ENCODE results near the gene C5AR1. TPM values are rescaled to one million over a fixed set of nuclear protein-coding genes. Genes with fewer than 3 reads are reported as not detected.
"Not testable (repeated sequence)": the region's sequence is repeated elsewhere in the genome, so short reads cannot be mapped to it uniquely, and the experiment has no call there.

C5AR1 gene
- total RNA-seq, 4 donors from 2014 or later = 5.0 to 34.5 (median 12.7) TPM

- peaks cover 0 to 3% (median 0%) of the 10 kb centered on the region in 4 donors for H3K9me3 ChIP-seq
- no peak overlapping the region for H3K4me3 ChIP-seq
- H3K27ac ChIP-seq = no peak overlapping the region
- TF ChIP-seq EP300 (IDR thresholded peaks at IDR 0.05) (no peak), POLR2A (IDR thresholded peaks at IDR 0.05) (no peak), CTCF (IDR thresholded peaks at IDR 0.05) (no peak)
- 86 to 95% methylated on average over 8 to 25 of the region's 28 CpGs for WGBS, 2 donors
- H3K36me3 ChIP-seq = peaks cover 5 to 100% (median 53%) of the 10 kb centered on the region in 3 donors
- H3K4me1 ChIP-seq = no peaks in the 10 kb centered on the region
- no peaks in the 10 kb centered on the region for H3K27me3 ChIP-seq
- DNase-seq (ENCODE audit: low spot score in 2 of 2) = no peak
These were observed 48.4 kb downstream of the C5AR1 start for GRCh38 chr19:47357788-47358680.

GRCh38 chr19:47358936-47359335 is 49.3 kb downstream of the C5AR1 start:
- H3K4me3 ChIP-seq = no peak overlapping the region
- DNase-seq (ENCODE audit: low spot score in 2 of 2) = no peak
- no peak overlapping the region for H3K27ac ChIP-seq
- H3K4me1 ChIP-seq = no peaks in the 10 kb centered on the region
- H3K9me3 ChIP-seq = peaks cover 0 to 3% (median 0%) of the 10 kb centered on the region in 4 donors
- no peaks in the 10 kb centered on the region for H3K27me3 ChIP-seq
- peaks cover 2 to 100% (median 56%) of the 10 kb centered on the region in 3 donors for H3K36me3 ChIP-seq
- 89 to 95% methylated on average over 6 of the region's 6 CpGs for WGBS, 2 donors
- TF ChIP-seq POLR2A (IDR thresholded peaks at IDR 0.05) = no peak
- no peak for TF ChIP-seq CTCF (IDR thresholded peaks at IDR 0.05)
- TF ChIP-seq EP300 (IDR thresholded peaks at IDR 0.05) = no peak

DNA sequence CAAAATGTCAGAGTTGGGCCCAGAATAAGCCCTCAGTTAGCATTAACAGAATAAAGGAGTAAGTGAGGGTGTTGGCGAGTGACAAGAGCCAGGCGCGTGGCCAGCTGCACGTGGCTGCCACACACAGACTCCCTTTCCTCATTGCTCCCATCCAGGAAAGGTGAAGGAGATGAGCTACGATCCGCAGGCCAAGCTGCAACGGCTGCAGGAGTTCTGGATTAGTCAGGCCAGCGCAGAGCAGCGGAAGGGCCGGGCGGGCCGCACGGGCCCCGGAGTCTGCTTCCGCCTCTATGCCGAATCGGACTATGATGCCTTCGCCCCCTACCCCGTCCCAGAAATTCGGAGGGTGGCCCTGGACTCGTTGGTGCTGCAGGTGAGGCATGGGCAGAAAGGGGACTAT is 52.7 kb downstream of the C5AR1 start:
- DNase-seq (ENCODE audit: low spot score in 2 of 2) = no peak
- H3K4me3 ChIP-seq = no peak overlapping the region
- peaks cover 2 to 100% (median 47%) of the 10 kb centered on the region in 3 donors for H3K36me3 ChIP-seq
- no peaks in the 10 kb centered on the region for H3K4me1 ChIP-seq
- H3K9me3 ChIP-seq = peaks cover 0 to 3% (median 0%) of the 10 kb centered on the region in 4 donors
- H3K27me3 ChIP-seq = no peaks in the 10 kb centered on the region
- TF ChIP-seq POLR2A (IDR thresholded peaks at IDR 0.05) = no peak
- TF ChIP-seq CTCF (IDR thresholded peaks at IDR 0.05) = no peak
- TF ChIP-seq EP300 (IDR thresholded peaks at IDR 0.05) = no peak
- no peak overlapping the region for H3K27ac ChIP-seq
- 93 to 95% methylated on average over 21 of the region's 21 CpGs for WGBS, 2 donors

- H3K9me3 ChIP-seq = no peaks in the 10 kb centered on the region
- TF ChIP-seq EP300 (IDR thresholded peaks at IDR 0.05) = no peak
- no peak for TF ChIP-seq POLR2A (IDR thresholded peaks at IDR 0.05)
- no peak for TF ChIP-seq CTCF (IDR thresholded peaks at IDR 0.05)
- no peaks in the 10 kb centered on the region for H3K4me1 ChIP-seq
- H3K27me3 ChIP-seq = no peaks in the 10 kb centered on the region
- H3K4me3 ChIP-seq = no peak overlapping the region
- DNase-seq (ENCODE audit: low spot score in 2 of 2) = no peak
- H3K27ac ChIP-seq = no peak overlapping the region
- WGBS, 2 donors = 85 to 89% methylated on average over 13 of the region's 13 CpGs
- H3K36me3 ChIP-seq = peaks cover 0 to 95% (median 32%) of the 10 kb centered on the region in 3 donors
These were observed 54.3 kb downstream of the C5AR1 start for GRCh38 chr19:47363758-47364531.

DNA sequence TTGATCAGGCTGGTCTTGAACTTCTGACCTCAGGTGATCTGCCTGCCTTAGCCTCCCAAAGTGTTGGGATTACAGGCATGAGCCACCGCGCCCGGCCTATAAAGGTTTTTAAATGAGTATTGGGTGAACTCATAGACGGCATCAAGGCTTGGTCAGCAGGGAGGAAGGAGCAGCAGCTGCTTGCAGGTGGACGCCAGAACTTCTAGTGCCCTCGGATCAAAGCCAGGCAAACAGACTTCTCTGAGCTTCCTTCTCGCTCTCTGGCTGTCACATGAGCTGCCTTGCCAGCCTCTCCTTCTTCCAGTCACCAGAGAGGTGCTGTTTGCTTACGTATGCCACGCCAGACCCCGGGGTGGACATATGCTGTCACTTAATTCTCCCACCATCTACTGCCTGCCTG is 55.8 kb downstream of the C5AR1 start:
- not testable (repeated sequence) for DNase-seq (ENCODE audit: low spot score in 2 of 2); H3K4me1 ChIP-seq; H3K4me3 ChIP-seq; H3K9me3 ChIP-seq; H3K27ac ChIP-seq; H3K27me3 ChIP-seq
- peaks cover 0 to 95% (median 30%) of the 10 kb centered on the region in 3 donors for H3K36me3 ChIP-seq
- WGBS, 2 donors = 93 to 96% methylated on average over 10 of the region's 10 CpGs
